ENCODE measurements around the gene AXIN1.
"Not testable (repeated sequence)": the region's sequence is repeated elsewhere in the genome, so short reads cannot be mapped to it uniquely, and the experiment has no call there.

Gene AXIN1

GRCh38 chr16:353404-354290 lies 1.1 kb upstream of the AXIN1 start:
- no peak for DNase-seq

GRCh38 chr16:351804-352520 lies 561 bp downstream of the AXIN1 start:
- no peak for DNase-seq

- no peak for DNase-seq
Observed at GRCh38 chr16:350203-350602, 2.3 kb downstream of the AXIN1 start.

GRCh38 chr16:349211-349610 lies 3.3 kb downstream of the AXIN1 start:
- DNase-seq: no peak

- DNase-seq: not testable (repeated sequence)
Observed at GRCh38 chr16:348495-348894, 4.0 kb downstream of the AXIN1 start.

DNA sequence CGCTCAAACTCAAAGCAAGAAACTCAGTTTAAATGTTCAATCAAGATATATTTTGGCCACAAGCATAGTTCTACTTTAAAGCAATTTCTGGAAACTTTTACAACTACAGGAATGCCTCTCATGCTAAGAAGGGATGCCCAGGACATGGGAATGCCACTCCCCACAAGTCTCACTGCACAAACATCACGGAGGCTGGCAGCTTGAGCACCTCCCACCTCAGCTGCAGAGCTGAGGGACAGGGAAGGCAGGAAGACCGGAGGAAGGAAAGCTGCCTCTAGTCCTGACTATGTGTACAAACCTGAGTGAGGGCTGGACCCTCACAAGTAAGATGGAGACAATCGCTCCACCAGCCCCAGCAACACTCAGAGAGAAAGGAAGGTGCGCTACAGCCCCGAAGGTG lies 5.3 kb downstream of the AXIN1 start:
- no peak for DNase-seq

GRCh38 chr16:346587-346986 lies 5.9 kb downstream of the AXIN1 start:
- no peak for DNase-seq

GRCh38 chr16:345772-346171 lies 6.8 kb downstream of the AXIN1 start:
- no peak for DNase-seq

GRCh38 chr16:342455-343213 lies 9.9 kb downstream of the AXIN1 start:
- DNase-seq: no peak

- not testable (repeated sequence) for DNase-seq
Observed at GRCh38 chr16:341974-342336, 10.6 kb downstream of the AXIN1 start.

GRCh38 chr16:341095-341973 lies 11.2 kb downstream of the AXIN1 start:
- DNase-seq: not testable (repeated sequence)

- DNase-seq: no peak
Observed at GRCh38 chr16:340370-341091, 12.0 kb downstream of the AXIN1 start.

DNA sequence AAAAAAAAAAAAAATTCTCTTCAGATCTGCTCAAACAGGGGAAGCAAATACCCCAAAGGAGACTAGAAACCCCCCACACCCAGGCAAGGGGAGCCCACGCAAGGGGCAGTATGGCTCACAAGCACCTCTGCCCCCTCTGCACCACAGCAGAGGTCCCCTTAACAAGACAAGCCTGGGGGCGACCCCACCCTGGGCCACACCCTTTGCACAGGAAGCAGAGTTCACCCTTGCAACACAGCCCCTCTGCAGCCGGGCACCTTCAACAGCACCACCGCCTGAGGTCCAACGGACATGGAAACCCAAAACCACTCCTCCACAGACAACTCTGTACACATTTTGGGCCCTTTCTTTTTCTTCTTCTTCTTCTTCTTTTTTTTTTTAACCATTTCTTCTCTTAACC lies 12.8 kb downstream of the AXIN1 start:
- DNase-seq: no peak

DNA sequence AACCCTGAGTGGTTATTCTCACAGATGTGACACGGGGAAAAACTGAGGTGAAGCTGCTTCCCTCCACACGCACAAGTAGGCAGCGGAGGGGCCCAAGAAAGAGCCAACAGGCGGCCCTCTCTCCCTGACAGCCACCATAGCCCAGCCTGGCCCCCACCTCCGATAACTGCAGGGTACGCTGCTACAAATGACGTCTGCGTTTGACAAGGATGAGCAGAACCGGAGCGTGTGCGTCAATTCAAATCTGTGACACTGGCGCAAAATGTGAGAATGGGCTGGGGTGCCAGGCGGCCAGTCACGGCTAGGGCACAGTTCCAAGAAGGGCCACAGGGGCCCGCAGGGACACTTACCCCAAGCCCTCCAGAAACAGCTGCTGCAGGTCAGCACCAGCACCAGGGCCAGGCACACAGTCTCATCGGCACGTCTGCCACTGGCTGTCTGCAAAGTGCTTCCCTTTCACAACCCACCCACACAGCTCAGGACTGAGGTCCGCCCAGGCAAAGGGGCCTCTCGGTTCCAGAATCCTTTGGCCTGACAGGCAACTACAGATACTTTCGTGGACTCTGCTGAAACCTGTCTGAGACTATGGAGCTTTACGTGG lies 14.4 kb downstream of the AXIN1 start:
- DNase-seq: no peak

DNA sequence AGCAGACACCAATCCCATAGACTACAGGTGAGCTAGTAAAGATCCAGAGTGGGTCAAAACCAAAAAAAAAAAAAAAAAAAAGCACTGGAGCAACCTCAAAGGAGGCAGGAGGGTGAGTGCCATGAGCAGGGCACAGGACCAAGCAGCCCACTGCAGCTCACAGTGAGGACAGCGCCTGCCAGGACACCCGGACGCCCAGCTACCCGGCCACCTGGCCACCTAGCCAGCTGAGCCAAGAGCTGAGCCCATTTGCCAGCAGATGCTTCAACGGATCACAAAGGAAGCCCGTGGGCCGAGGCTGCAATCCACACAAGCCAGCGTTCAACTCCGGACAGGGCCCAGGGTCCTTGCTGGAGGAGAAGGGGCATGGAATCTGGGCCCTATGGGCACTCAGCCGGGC lies 15.1 kb downstream of the AXIN1 start:
- no peak for DNase-seq

DNA sequence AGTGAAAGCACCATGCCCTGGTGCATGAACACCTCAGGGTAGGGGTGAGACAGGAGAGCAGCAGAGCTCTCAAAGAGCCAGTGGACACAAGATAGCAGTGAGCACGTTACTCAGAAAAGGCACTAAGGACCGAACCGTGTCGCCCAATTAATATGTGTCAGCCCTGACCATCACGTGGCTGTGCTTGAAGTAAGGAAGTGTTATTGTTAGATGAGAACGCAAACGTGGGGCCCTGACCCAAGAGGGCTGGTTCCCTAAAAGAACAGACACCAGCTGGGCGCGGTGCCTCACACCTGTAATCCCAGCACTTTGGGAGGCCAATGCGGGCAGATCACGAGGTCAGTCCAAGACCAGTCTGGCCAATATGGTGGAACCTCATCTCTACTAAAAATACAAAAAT lies 16.3 kb downstream of the AXIN1 start:
- DNase-seq: no peak

- not testable (repeated sequence) for DNase-seq
Observed at GRCh38 chr16:334861-335632, 17.5 kb downstream of the AXIN1 start.

DNA sequence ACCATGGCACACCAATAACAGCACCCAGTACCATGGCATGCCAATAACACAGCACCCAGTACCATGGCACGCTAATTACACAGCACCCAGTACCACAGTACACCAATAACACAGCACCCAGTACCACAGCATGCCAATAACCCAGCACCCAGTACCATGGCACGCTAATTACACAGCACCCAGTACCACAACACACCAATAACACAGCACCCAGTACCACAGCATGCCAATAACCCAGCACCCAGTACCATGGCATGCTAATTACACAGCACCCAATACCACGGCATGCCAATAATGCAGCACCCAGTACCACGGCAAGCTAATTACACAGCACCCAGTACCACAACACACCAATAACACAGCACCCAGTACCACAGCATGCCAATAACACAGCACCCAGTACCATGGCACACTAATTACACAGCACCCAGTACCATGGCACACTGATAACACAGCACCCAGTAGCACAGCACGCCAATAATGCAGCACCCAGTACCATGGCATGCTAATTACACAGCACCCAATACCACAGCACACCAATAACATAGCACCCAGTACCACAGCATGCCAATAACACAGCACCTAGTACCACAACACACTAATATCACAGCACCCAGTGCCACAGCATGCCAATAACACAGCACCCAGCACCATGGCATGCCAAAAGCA lies 18.2 kb downstream of the AXIN1 start:
- not testable (repeated sequence) for DNase-seq

DNA sequence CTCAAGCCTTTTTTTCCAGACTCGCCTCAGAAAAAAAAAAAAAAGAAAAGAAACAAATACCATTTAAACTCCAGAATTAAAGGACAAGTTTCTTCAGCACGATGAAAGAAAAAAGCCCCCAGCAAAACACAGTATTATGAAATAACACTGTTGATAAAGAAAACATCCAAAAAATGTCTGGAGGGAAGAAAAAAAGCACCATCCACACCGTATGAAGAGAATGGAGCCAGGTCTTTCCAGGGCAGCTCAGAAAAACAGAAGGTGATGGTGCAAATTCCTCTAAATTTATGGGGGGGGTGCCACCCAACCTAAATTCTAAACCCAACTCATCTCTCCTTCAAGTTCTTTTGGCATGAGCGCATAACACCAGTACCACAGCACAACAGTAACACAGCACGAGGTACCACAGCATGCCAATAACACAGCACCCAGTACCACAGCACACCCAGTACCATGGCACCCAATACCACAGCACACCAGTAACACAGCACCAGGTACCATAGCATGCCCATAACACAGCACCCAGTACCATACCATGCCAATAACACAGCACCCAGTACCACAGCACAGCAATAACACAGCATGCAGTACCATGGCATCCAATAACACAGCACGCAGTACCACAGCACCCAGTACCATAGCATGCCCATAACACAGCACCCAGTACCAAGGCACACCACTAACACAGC lies 19.0 kb downstream of the AXIN1 start:
- DNase-seq: no peak
